C4-2B (cell line): ENCODE measurements around the gene C8B.

Source experiments
- H3K27ac ChIP-seq: fragments of 450-650 bp; 2 replicates; pipeline ENCODE4 v1.5.1; 2017
- ZFX ChIP-seq: fragments of 450-650 bp; IDR thresholded peaks from 2 replicates; pipeline ENCODE4 v1.6.1; 2017
- TF ChIP-seq, protein P1 (sequence below): fragments of 450-650 bp; conservative IDR thresholded peaks from 2 replicates; pipeline ENCODE4 v1.5.1; 2017; ENCODE audit warnings: mild to moderate bottlenecking

Gene C8B

DNA sequence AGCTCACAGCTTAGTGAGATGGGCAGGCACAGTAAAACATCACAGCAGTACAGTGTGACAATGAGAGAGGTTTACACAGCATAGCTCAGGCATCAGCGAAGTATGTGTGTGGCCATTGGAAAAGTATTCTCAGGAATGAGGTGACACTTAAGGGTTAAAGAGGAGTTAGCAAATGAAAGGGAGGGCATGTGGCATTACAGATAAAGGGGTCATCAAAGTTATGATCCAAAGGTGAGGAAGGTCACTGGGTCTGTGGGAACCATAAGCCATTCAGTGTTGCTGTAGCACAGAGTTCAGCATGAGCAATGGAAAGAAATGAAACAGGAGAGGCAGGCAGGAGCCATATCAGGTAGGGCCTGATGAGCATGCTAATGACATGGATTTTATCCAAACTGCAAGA is 4.5 kb upstream of the C8B start:
- TF ChIP-seq ZFX = no peak
- TF ChIP-seq, protein P1, sequence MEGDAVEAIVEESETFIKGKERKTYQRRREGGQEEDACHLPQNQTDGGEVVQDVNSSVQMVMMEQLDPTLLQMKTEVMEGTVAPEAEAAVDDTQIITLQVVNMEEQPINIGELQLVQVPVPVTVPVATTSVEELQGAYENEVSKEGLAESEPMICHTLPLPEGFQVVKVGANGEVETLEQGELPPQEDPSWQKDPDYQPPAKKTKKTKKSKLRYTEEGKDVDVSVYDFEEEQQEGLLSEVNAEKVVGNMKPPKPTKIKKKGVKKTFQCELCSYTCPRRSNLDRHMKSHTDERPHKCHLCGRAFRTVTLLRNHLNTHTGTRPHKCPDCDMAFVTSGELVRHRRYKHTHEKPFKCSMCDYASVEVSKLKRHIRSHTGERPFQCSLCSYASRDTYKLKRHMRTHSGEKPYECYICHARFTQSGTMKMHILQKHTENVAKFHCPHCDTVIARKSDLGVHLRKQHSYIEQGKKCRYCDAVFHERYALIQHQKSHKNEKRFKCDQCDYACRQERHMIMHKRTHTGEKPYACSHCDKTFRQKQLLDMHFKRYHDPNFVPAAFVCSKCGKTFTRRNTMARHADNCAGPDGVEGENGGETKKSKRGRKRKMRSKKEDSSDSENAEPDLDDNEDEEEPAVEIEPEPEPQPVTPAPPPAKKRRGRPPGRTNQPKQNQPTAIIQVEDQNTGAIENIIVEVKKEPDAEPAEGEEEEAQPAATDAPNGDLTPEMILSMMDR = no peak
- no peak overlapping the region for H3K27ac ChIP-seq

DNA sequence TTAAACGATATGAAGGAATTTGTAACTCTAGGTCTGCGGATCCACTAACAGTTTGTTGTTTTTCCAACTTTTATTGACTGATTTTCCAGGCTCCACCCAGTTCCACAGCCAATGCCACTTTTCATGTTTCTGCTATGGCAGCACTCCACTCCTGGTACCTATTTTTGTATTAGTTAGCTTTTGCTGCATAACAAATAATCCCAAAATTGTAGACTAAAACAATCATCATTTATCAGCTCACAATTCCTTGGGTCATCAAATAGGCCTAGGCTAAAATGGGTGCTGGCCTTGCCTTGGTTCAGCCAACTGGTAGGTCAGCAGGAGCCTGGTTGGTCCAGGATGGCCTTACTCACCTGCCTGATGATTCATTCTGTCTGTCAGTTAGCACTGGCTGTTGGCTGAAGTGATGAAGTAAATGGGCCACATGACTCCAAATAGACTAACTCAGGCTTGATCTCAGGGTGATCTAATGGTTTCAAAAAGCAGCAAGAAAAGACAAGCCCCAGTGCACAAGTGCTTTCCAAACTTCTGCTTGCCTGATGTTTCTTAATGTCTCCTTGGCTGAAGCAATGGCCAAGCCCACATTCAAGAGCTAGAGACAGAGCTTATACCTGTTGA is 3.2 kb upstream of the C8B start:
- no peak overlapping the region for H3K27ac ChIP-seq
- TF ChIP-seq ZFX = no peak
- TF ChIP-seq, protein P1 = no peak

DNA sequence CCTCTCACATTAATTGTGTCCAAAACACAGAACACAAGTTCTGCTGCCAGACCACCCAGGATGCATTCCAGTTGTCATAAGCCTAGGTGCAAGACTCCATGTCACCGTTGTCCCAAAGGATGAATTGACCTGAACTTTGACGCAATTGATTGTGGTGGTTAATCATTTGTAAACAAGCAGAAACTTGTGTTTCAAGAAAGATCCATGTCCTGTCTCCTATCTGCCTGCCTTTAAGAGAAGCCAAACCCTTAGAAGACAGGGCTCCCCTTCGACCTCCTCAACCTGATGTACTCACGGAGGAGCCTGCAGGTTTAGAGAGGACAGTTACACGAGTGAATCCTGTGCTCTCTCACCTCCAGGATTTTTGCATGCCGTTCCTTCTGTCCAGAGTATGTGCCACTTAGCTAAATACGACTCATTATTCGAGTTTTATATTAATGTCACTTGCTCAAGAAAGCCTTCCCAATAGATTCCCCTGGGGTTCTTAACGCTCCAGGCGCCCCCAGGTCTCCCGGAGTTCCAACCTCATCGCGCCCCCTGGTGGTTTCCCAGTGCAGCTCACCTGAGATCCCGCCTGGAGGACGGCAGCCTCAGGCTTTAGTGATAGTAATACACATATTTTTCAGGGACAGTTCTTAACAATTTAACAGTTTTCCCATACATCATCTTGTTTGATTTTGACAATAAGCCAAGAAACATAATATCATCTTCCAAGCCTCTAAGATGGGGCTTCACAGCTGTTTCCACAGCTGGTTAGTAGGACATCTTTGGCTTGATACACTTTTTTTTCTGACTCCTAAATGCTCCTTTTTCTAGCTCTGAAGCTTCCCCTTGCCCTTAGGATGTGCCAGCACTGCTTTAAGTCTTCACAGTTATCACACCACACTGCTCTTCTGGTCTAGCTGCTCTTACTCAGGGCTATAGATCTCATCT is 2.4 kb upstream of the C8B start:
- TF ChIP-seq, protein P1 = peak; percentile 86
- no peak for TF ChIP-seq ZFX
- no peak overlapping the region for H3K27ac ChIP-seq

DNA sequence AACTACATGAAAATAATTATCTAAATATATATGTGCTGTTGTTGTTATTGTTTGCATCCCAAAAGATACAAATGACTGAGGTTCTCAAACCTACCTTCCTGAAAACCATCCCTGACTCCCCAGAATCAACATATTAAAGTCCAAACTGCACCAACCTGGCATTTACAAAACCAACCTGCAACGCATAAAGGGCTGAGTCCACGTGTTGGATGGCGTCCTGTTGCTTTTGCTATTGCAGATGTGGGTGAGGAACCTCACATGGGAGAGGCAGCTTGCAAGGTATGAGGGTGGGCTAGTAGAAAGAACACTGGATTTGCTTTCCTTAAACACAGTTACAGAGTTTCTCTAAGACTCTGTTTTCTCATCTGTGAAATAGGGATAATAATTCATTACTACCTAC is 1.5 kb upstream of the C8B start:
- TF ChIP-seq, protein P1 = no peak
- no peak for TF ChIP-seq ZFX
- H3K27ac ChIP-seq = no peak overlapping the region

DNA sequence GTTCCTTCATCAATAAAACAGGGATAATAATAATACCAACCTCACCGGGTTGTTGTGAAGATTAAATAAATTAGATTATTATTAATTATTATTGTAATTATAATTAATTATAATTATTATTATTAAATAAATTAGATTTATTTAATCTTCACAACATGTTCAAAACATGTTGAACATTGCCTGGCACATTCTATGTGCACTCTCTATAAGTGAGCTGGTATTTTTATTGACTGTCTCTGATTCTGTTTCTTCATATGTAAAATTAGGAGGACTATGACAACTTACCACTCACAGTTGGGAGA is 834 bp upstream of the C8B start:
- TF ChIP-seq, protein P1 = no peak
- no peak for TF ChIP-seq ZFX
- H3K27ac ChIP-seq = no peak overlapping the region

DNA sequence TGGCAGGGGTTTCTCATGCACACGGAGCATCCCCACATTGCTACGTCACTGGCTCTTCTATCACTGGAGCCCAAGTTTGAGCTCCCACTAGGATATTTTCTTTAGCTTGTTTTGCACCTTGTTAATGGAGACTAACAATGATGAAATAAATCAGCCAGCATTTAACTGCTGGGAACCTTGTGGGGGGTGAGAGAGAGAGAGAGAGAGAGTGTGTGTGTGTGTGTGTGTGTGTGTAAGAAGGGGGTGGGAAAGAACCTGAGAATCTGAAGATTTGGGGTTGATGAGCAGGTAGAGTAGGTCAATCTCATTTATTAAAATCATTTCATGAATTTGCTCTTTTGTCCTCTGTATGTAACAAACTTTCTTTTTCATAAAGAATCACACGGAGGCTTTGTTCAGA is 624 bp downstream of the C8B start:
- TF ChIP-seq ZFX = no peak
- TF ChIP-seq, protein P1 = no peak
- no peak overlapping the region for H3K27ac ChIP-seq

DNA sequence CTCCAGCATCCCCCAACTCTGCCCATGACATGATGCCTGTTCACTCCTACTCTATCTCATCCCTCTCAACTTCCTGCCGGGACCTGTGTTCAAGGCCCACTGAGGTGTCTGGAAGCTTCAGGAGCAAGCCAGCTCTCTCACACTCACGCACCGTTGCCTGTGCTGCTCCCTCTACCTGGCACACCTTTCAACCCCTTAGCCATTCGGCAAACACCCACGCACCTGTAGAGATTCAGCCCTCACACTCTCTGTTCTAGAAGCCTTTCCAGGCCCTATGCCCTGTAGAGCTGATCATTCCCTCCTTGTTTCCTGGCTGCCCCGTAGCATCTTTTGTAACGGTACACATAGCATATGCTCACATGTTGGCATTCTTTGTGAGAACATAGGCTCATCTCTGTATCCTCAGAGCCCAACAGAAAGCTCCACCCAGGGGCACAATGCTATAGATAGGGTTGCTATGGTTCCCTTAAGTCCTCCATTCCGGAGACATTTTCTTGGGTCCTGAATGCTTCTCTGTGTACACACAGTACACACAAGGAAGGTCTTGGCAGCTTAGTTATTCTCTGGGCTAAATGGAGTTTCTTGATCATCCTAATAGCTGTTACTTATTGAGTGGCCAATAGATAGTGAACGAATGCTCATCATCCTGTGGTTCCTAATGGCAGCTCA is 1.3 kb downstream of the C8B start:
- TF ChIP-seq ZFX = no peak
- TF ChIP-seq, protein P1 = no peak
- no peak overlapping the region for H3K27ac ChIP-seq
